Smooth muscle cell of trachea (primary cell): ENCODE results near the gene HS6ST2. TPM values are rescaled to one million over a fixed set of nuclear protein-coding genes. Genes with fewer than 3 reads are reported as not detected.

Experiments used
- total RNA-seq: library from RNA; depleted of rRNA; stranded (reverse); fragments of >200 nt; gene quantifications from 2 replicates; pipeline ENCODE4 v1.2.1, GENCODE V29; 2014

The HS6ST2 gene
- under 0.01 TPM in 1 of 2 replicates, not detected in the other for total RNA-seq

DNA sequence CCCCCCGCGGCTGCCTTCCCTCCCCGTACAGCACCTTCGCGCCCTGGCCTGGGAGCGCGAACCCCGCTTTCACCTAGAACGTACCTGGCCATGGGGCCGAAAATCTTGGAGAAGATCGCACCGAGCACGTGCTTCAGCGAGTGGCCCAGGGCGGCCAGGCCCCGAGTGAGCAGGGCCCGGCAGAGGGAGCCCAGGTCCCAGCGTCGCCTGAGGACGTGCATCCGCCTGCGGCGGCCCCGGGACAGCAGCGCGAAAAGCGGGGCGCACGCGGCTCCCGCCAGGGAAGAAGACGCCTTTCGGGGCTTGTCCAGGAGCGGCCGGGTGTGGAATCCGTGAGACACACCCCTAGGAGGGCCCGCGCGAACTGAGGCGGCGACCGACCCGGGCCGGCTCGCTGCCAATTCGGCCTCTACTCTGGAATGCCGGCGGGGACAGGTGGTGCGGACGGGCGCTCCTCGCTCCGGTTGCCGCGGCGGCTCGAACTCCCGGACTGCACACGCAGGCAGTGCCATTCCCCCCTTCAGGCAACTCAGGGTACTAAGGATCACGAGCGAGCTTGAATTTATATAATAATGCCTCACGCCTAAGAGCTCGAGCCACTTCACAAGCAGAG, at the start of gene HS6ST2:
Gene HS6ST2 (minus strand): TSS at position 539 of the 613 bp plus-strand sequence.

Other genes with a start within 250 kb of the HS6ST2 start
- gene USP26, start 138.5 kb upstream of the HS6ST2 start, total RNA-seq, result not detected in 2 replicates